ENCODE measurements around the gene PIK3R3. TPM values are rescaled to one million over a fixed set of nuclear protein-coding genes. Genes with fewer than 3 reads are reported as not detected.

Gene PIK3R3
- total RNA-seq, 2 experiments from 2014 or later = 4.8 to 5.4 TPM

- Mint-ChIP-seq H3K9me3 (ENCODE audit: insufficient read depth) (no peaks in the 10 kb centered on the region), H3K27ac (no peak overlapping the region), H3K4me3 (no peak overlapping the region), H3K36me3 (ENCODE audit: low read depth) (peaks cover 2% of the 10 kb centered on the region), H3K27me3 (ENCODE audit: low read depth) (peaks cover 35% of the 10 kb centered on the region), H3K4me1 (ENCODE audit: low read depth) (peaks cover 20% of the 10 kb centered on the region)
- ChIA-PET POLR2A (no interaction called here), CTCF (no interaction called here)
- no peak for ATAC-seq
- DNase-seq = no peak
Measured at GRCh38 chr1:46128344-46128743, 4.1 kb downstream of the PIK3R3 start.

GRCh38 chr1:46118856-46119255 lies 13.6 kb downstream of the PIK3R3 start:
- DNase-seq (no peak), ATAC-seq (no peak)
- peaks cover 4% of the 10 kb centered on the region for H3K4me1 Mint-ChIP-seq (ENCODE audit: low read depth)
- no peaks in the 10 kb centered on the region for H3K9me3 Mint-ChIP-seq (ENCODE audit: insufficient read depth)
- ChIA-PET POLR2A (no interaction called here), CTCF (no interaction called here)
- H3K27ac Mint-ChIP-seq = no peak overlapping the region
- no peaks in the 10 kb centered on the region for H3K36me3 Mint-ChIP-seq (ENCODE audit: low read depth)
- H3K27me3 Mint-ChIP-seq (ENCODE audit: low read depth) = no peaks in the 10 kb centered on the region
- H3K4me3 Mint-ChIP-seq = no peak overlapping the region

- H3K36me3 Mint-ChIP-seq (ENCODE audit: low read depth) = no peaks in the 10 kb centered on the region
- POLR2A ChIA-PET = no interaction called here
- no peak for DNase-seq
- H3K4me1 Mint-ChIP-seq (ENCODE audit: low read depth) = peaks cover 4% of the 10 kb centered on the region
- H3K27ac Mint-ChIP-seq = no peak overlapping the region
- H3K4me3 Mint-ChIP-seq = no peak overlapping the region
- no peak for ATAC-seq
- H3K27me3 Mint-ChIP-seq (ENCODE audit: low read depth) = no peaks in the 10 kb centered on the region
- H3K9me3 Mint-ChIP-seq (ENCODE audit: insufficient read depth) = no peaks in the 10 kb centered on the region
- CTCF ChIA-PET = interaction anchor here (1.7 kb wide), 1 partner anchor 106 kb away, joined by 6 read pairs; no protein-coding TSS in a partner anchor
Measured at GRCh38 chr1:46117810-46118494, 14.5 kb downstream of the PIK3R3 start.

GRCh38 chr1:46114925-46115603 lies 17.4 kb downstream of the PIK3R3 start:
- DNase-seq (no peak), ATAC-seq (no peak)
- H3K4me3 Mint-ChIP-seq = no peak overlapping the region
- no peaks in the 10 kb centered on the region for H3K36me3 Mint-ChIP-seq (ENCODE audit: low read depth)
- POLR2A ChIA-PET = no interaction called here
- H3K27ac Mint-ChIP-seq = no peak overlapping the region
- CTCF ChIA-PET = interaction anchor here (0.8 kb wide), 1 partner anchor 79 kb away, joined by 3 read pairs; no protein-coding TSS in a partner anchor
- H3K9me3 Mint-ChIP-seq (ENCODE audit: insufficient read depth) = no peaks in the 10 kb centered on the region
- no peaks in the 10 kb centered on the region for H3K27me3 Mint-ChIP-seq (ENCODE audit: low read depth)
- peaks cover 4% of the 10 kb centered on the region for H3K4me1 Mint-ChIP-seq (ENCODE audit: low read depth)

GRCh38 chr1:46113948-46114347 lies 18.5 kb downstream of the PIK3R3 start:
- no peak overlapping the region for H3K27ac Mint-ChIP-seq
- ChIA-PET POLR2A (no interaction called here), CTCF (no interaction called here)
- no peaks in the 10 kb centered on the region for H3K36me3 Mint-ChIP-seq (ENCODE audit: low read depth)
- no peak for DNase-seq
- H3K27me3 Mint-ChIP-seq (ENCODE audit: low read depth) = no peaks in the 10 kb centered on the region
- no peak for ATAC-seq
- no peak overlapping the region for H3K4me3 Mint-ChIP-seq
- H3K9me3 Mint-ChIP-seq (ENCODE audit: insufficient read depth) = no peaks in the 10 kb centered on the region
- H3K4me1 Mint-ChIP-seq (ENCODE audit: low read depth) = peaks cover 4% of the 10 kb centered on the region

GRCh38 chr1:46112108-46112507 lies 20.3 kb downstream of the PIK3R3 start:
- H3K9me3 Mint-ChIP-seq (ENCODE audit: insufficient read depth) = no peaks in the 10 kb centered on the region
- ChIA-PET POLR2A (interaction anchor here (0.6 kb wide), 1 partner anchor 30 kb away, joined by 3 read pairs; no protein-coding TSS in a partner anchor), CTCF (no interaction called here)
- H3K36me3 Mint-ChIP-seq (ENCODE audit: low read depth) = no peaks in the 10 kb centered on the region
- no peak overlapping the region for H3K4me3 Mint-ChIP-seq
- H3K27me3 Mint-ChIP-seq (ENCODE audit: low read depth) = no peaks in the 10 kb centered on the region
- H3K4me1 Mint-ChIP-seq (ENCODE audit: low read depth) = peaks cover 4% of the 10 kb centered on the region
- no peak for DNase-seq
- no peak for ATAC-seq
- no peak overlapping the region for H3K27ac Mint-ChIP-seq

DNA sequence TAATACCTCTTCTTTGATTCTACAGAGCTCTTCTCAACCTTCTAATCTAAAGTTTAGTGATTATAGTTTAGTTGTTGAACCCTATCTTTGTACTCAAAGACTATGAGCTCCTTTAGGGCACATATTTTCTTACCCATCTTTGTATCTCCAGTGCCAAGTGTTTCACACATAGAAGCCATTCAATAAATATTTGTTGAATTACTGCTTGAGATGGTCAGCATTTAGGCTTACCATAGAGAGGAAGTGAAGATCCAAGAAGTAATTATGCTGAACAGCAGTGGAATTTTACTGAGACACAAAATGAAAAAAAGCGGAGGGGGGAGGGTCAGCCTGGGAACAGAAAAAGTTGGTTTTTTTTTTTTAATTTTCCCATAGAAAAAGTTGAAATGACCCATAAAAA lies 21.9 kb downstream of the PIK3R3 start:
- ChIA-PET CTCF (no interaction called here), POLR2A (no interaction called here)
- Mint-ChIP-seq H3K4me3 (no peak overlapping the region), H3K27me3 (ENCODE audit: low read depth) (no peaks in the 10 kb centered on the region), H3K9me3 (ENCODE audit: insufficient read depth) (no peaks in the 10 kb centered on the region), H3K4me1 (ENCODE audit: low read depth) (peaks cover 4% of the 10 kb centered on the region), H3K36me3 (ENCODE audit: low read depth) (no peaks in the 10 kb centered on the region), H3K27ac (no peak overlapping the region)
- ATAC-seq (no peak), DNase-seq (no peak)

DNA sequence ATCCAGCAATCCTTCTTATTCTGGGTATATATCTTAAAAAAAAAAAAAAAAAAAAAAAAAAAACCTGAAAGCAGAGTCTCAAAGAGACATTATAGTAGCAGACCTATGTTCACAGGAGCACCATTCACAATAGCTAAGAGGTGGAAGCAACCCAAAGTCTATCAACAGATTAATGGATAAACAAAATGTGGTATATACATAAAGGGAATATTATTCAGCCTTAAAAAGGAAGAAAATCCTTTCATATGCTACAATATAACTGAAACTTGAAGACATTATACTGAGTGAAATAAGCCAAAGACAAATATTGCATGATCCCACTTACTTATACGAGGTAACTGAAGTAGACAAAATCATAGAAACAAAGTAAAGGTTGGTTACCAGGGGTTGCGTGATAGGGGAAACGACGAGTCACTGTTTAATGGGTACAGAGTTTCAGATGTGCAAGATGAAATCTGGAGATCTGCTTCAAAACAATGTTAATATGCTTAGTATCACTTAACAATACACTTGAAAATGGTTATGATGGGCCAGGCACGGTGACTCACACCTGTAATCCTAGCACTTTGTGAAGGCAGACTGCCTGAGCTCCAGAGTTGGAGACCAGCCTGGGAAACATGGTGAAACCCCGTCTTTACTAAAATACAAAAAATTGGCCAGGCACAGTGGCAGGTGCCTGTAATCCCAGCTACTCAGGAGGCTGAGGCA lies 29.5 kb downstream of the PIK3R3 start:
- H3K4me1 Mint-ChIP-seq (ENCODE audit: low read depth) = no peaks in the 10 kb centered on the region
- CTCF ChIA-PET = no interaction called here
- peaks cover 8% of the 10 kb centered on the region for H3K27me3 Mint-ChIP-seq (ENCODE audit: low read depth)

DNA sequence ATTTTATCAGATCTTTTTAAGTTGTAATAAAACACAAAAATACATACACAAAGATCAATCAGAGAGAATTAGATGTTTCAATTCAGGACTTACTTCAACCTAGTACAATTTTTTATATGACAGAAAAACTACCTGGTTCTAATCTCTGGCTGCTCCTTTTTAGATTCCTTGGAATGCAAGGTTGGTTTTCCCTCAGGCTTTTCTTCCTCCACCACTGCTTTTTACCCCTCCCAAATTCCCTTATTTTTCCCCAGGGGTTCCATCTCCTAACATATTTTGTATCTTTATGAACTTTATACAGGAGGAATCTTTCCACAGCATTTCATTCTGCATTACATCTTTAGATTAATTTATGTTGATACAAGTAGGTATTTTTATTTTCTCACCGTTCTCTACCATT lies 33.2 kb downstream of the PIK3R3 start:
- ATAC-seq = no peak
- Mint-ChIP-seq H3K27ac (no peak overlapping the region), H3K36me3 (ENCODE audit: low read depth) (no peaks in the 10 kb centered on the region), H3K27me3 (ENCODE audit: low read depth) (peaks cover 15% of the 10 kb centered on the region), H3K4me1 (ENCODE audit: low read depth) (no peaks in the 10 kb centered on the region), H3K9me3 (ENCODE audit: insufficient read depth) (peaks cover 5% of the 10 kb centered on the region), H3K4me3 (no peak overlapping the region)
- DNase-seq = no peak
- CTCF ChIA-PET = interaction anchor here (1.8 kb wide), 1 partner anchor 124 kb away, joined by 4 read pairs; no protein-coding TSS in a partner anchor
- POLR2A ChIA-PET = no interaction called here

More for the DNA sequence above, 29.5 kb downstream of the PIK3R3 start:
- no peak overlapping the region for H3K4me3 Mint-ChIP-seq
- DNase-seq = no peak
- H3K36me3 Mint-ChIP-seq (ENCODE audit: low read depth) = no peaks in the 10 kb centered on the region
- no peak for ATAC-seq
- peaks cover 5% of the 10 kb centered on the region for H3K9me3 Mint-ChIP-seq (ENCODE audit: insufficient read depth)
- POLR2A ChIA-PET = no interaction called here
- no peak overlapping the region for H3K27ac Mint-ChIP-seq

- CTCF ChIA-PET = interaction anchor here (1.8 kb wide), 1 partner anchor 126 kb away, joined by 4 read pairs; no protein-coding TSS in a partner anchor
Measured at GRCh38 chr1:46098027-46098712, 34.3 kb downstream of the PIK3R3 start.

GRCh38 chr1:46097149-46097472 lies 35.3 kb downstream of the PIK3R3 start:
- ChIA-PET POLR2A (no interaction called here), CTCF (no interaction called here)
- Mint-ChIP-seq H3K27me3 (ENCODE audit: low read depth) (peaks cover 15% of the 10 kb centered on the region), H3K36me3 (ENCODE audit: low read depth) (no peaks in the 10 kb centered on the region), H3K4me1 (ENCODE audit: low read depth) (no peaks in the 10 kb centered on the region), H3K4me3 (no peak overlapping the region), H3K9me3 (ENCODE audit: insufficient read depth) (peaks cover 5% of the 10 kb centered on the region), H3K27ac (no peak overlapping the region)
- ATAC-seq (no peak), DNase-seq (no peak)

More at GRCh38 chr1:46098027-46098712, 34.3 kb downstream of the PIK3R3 start:
- no peak overlapping the region for H3K27ac Mint-ChIP-seq
- DNase-seq = no peak
- no peak for ATAC-seq
- POLR2A ChIA-PET = no interaction called here
- no peak overlapping the region for H3K4me3 Mint-ChIP-seq
- H3K36me3 Mint-ChIP-seq (ENCODE audit: low read depth) = no peaks in the 10 kb centered on the region
- peaks cover 5% of the 10 kb centered on the region for H3K9me3 Mint-ChIP-seq (ENCODE audit: insufficient read depth)
- H3K27me3 Mint-ChIP-seq (ENCODE audit: low read depth) = peaks cover 15% of the 10 kb centered on the region
- no peaks in the 10 kb centered on the region for H3K4me1 Mint-ChIP-seq (ENCODE audit: low read depth)

All from activated CD8-positive, alpha-beta T cell treated with anti-CD3 and anti-CD28 coated beads, Interleukin-2, amount 10 ng/mL, durations not matched to agents 7 days and 5 days (primary cell).